HG03460 (cell line): ENCODE measurements around the gene DLX4.

ENCODE experiments used
- ATAC-seq: cut with Tn5 transposase; IDR thresholded peaks from one replicate; pipeline ENCODE4 v1.9.1; 2021; ENCODE audit not compliant: unreplicated experiment

Gene DLX4

DNA sequence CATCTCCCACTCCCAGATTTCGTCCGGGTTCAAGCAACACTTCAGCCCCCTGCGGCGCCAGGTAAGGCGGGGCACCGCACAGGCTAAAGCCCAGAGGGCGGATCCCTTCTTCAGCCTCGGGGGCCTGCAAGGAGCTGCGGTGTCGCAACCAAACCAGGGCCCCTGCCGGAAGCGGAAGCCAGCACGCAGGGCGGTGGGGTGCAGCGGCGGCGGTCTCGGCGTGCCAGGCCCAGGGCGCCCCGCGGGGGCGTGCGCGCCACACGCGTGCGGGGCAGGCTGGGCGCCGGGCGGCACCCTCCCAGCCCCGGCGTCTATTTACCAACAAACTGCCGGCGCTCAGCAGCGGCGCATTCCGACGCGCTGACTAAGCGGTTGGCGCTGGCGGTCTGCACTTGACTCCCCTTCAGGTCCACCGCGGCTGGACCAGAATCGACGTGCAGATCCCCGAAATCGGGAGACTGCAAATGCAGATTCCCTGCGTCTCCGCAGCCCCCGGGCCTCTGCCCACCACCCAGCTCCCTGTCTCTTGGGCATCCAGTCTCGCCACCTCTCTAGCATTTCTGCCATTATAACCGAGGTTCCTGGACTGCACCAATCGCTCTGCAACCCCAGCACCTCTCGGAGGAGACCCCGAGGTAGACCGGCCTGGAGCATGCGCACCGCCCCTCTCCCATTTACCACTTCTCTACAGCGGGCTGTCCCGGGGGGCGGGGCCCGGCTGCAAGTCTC is 421 bp upstream of the DLX4 start:
- ATAC-seq = no peak

DNA sequence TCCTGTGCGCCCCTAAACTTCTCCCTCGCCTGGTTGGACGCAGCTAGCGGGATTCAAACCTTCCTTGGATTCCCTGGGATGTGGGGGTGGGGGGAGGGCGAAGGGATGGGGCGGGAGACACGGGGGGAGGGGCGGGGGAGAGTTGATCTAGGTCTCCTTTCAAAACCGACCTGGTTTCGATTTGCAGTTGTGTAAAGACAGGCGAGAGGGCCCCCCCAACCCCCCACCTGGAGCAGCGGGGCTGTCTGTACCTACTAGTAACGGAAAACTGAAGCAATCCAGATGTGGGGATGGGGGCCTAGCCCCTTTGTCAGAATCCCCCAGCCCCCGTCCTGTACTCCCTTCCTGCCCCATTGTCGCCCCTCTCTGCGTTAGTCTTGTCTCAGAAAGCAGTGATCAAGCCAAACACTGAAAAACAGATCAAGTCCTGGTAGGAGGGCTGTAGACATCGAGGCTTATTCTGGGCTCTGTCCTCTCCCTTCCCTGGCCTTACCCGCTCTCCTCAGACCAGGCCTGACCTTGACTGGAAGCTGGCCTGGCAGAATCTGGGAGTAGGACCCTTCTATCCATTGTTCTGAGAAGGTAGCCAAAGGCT is 902 bp downstream of the DLX4 start:
- ATAC-seq = no peak

DNA sequence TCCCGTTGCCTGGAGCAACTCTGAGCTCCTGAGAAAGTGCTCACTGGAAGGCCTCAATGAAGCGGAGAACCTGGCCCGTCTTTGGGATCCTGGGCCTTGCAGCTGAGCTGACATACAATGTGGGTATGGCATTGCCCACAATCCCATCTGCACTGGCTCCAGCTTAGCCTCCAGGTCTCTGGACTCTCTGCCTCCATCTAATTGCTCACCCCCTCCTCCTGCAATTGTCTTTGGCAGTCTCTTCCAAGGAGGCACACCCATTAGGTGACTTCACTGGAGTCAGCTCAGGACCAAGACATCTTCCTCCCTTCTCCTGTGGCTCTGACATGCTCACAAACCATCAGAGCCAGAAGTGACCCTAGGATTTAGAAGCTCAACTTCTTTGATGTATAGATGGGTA is 1.5 kb downstream of the DLX4 start:
- ATAC-seq = no peak

DNA sequence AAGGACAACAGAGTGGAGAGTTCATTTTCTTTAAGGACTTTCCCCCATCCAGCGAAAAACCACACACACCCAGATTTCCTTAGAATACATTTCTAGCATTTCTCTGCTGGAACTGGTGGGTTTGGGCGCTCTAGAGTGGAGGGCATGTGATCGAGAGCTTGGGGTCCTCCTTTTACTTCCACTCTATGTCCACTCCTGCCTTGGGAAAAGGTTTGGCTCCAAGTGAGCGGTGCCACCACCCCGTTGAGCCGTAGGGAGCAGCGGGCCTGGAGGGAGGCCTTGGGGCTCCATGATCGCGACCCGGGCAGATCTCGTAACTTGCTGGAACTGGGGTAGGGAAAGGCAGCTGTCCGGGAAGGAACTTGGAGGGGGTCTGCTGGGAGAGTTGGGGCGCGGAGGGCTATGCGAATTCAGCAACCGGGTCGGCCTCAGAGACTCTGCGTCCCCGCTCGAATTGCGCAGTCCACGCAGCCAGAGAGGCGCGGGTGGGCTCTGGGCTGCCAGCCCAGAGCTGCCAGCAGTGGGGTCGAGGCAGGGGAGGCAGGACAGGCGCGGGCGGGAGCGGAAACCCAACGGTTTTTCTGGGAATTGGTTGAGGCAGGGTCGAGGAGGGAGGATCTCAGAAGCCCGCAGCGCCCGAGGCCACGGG is 2.3 kb downstream of the DLX4 start:
- ATAC-seq = no peak

DNA sequence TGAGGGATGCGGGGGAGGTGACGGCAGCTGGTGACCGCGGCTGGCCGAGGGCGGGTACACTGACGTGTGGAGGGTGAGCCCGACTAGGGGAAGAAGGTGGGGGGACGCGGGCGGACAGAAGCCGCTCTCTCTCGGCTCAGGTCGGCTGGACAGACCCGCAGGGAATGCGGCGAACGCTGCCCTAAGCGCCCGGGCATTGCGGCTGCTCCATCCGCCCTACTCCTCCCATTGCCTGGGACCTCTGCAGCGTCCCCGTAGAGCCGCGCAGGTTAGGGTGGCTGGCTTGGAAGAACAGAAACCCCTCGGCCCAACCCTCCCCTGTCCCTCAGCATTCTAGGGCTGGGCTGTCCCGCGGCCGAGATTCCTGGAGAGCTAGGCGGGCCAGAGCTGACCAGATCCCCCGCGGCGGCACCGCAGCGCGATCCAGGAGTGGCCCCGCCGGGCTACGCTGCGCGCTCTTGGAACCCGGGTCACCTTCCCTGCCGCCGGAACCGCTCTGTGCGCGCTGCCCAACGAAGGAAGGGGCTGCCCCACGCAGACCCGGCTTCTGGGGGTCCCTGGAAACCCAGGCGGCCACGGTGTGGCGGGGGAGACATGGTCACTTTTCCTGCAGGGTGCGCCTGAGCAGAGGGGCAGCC is 3.0 kb downstream of the DLX4 start:
- ATAC-seq = no peak

DNA sequence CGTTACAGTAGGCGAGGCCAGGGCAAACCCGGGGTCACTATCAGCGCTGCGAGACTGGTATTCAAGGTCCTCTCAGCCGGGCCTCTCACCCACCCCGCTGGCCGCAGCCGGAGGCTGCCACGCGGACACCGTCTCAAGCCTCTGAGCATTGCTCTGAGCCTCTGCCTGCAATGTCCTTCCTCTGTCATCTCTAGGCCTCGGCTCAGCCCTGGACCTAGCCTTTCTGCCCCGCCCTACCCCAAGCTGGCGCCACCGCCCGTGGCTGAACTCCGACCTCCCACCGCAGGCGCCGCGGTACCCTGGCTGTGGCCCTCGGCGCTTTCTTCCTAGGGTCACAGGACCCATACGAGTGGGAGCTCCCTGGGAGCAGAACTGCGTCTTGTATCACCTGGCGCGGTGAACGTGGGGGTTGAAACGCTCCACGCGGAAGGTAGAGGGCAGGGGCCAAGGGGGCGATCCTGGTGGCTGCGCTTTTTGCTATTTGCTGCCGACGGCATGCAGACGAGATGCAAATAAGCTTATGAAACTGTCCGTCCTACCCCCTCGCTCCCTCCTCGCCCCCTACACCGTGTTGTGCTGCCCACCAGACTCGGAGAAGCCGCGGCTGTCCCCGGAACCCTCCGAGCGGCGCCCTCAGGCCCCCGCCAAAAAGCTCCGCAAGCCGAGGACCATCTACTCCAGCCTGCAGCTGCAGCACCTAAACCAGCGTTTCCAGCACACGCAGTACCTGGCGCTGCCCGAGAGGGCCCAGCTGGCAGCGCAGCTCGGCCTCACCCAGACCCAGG is 3.7 kb downstream of the DLX4 start:
- ATAC-seq = no peak

DNA sequence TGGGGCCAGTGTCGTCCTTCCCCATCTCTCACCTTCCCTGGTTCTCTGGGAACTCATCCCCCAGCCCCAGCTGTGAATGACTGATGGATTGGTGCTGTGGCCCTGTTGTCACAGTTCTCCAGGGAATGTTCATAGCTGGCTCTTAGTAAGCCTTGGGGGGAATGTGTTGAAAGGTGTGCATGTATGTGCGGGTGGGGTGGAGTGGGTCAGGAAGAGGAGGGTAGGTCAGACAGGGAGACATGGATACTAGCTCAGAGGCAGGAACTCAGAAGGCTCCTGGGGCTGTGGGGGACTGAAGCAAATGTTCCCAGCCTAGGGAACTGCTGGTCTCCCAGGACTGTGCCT is 4.3 kb downstream of the DLX4 start:
- no peak for ATAC-seq

DNA sequence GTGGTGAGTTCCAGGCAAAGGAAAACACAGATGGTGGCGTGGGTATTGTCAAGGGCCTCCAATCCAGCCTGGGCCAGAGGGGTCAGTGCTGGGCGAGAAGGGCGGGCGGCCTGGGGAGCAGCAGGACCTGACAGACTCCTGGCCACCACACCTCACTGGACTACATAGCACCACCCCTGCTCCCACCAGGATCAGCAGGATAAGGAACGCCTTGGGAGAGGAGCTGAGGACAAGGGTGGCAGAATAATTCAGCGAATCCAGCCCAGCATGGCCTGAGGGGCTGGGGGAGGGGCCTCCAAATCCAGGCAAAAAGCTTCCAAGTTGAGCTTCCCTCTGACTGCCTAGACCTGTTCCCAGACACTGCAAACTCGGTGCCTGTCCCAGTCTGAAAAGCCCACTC is 6.5 kb downstream of the DLX4 start:
- ATAC-seq = no peak

DNA sequence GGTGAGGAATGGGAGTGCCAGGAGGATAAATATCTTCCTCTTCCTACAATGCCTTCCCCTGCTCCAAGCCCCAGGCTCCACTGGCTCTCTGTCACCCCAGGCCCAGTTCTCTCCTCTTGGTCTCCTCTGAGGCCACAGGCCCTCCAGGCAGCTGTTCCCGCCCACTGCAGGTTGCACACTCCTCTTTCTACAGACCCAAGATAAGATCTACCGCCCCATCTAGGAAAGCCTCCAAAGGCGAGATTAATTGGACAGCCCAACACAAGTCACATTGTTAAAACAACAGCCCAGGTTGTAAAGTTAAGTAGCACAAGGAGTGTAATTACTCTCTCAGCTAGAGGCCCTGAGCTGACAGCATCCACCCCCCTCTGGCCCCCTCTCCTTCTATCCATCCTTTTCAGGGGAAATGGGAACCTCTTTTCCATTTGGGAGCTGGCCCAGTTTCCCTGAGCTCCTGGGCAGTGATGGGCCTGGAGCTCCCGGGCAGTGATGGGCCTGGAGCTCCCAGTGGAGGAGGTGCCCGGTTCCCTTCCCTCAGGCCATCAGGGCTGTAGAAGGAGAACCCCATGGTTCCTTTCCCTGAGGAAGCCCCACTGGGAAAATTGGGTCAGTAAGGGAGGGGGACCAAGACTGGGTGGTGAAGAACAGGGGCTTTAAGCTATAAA is 7.3 kb downstream of the DLX4 start:
- ATAC-seq = no peak

DNA sequence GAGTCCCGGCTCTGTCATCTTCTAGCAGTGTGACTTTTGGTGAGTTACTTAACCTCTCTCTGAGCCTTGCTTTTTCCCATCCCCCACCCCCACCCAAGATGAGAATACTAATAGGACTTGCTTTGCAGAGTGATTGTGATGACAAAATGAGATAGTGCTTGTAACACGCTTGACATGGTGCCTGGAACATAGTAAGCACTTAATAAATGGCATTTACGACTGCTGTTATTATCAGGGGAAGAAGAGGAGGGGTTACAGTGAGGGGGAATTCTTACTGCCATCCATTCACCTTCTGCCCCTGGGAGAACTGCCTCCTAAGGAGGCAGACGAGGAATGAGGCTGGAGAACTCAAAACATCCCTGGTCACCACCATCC is 7.8 kb downstream of the DLX4 start:
- no peak for ATAC-seq

DNA sequence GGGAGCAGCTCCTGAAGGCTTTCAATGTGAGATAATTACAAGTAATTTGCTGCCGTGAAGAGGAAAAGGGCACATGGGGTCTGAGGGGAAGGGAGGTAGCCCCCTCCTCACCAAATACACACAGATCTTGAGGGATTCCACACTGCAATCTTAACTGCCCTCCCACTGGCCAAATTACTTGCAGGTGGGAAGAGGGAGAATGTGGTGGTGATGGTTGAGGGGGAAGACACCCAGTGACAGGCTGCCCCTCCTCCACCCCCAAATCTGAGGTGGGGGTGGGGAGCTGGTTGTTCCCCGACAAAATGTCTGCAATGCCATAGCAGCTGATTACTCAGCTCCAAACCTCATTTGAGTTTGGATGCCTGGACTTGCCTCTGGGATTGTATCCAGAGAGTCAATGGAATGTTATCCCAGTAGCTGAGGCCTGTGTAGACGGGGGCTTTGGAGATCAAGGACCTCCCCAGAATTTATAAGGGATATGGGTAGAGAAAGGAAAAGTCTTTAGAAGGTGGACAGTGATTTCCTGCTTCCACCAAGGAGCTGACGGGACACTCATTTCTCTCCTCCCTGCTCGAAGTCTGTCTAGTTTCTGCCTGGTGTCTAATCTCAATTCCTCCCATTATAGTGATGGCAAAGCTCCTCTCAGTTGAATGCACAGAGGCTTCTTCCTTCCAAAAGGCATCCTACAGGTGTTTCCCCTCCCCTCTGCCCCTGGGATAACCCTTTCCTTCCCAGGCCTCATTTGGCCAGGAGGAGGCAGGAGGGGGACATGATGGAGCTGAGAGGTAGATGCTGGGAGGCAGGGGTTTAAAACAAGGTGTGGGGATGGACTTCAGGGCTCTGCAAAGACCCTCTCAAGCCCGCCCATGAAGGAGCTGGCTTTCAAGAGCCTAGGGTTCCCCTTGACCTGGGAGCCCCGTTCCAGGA is 8.7 kb downstream of the DLX4 start:
- ATAC-seq = no peak

DNA sequence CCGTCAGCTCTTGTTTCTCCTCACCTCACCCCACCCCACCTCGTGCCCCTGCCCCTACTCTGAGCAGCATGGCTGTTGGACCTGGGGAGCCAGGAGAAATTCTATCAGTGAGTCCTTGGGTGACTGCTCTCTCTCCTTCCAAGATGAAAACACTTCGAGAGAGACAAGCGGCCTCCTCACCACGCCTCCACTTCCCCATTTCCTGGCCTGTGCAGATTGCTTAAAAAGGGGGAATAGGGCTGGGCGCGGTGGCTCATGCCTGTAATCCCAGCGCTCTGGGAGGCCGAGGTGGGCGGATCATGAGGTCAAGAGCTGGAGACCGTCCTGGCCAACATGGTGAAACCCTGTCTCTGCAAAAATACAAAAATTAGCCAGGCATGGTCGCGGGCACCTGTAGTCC is 9.5 kb downstream of the DLX4 start:
- ATAC-seq = no peak

DNA sequence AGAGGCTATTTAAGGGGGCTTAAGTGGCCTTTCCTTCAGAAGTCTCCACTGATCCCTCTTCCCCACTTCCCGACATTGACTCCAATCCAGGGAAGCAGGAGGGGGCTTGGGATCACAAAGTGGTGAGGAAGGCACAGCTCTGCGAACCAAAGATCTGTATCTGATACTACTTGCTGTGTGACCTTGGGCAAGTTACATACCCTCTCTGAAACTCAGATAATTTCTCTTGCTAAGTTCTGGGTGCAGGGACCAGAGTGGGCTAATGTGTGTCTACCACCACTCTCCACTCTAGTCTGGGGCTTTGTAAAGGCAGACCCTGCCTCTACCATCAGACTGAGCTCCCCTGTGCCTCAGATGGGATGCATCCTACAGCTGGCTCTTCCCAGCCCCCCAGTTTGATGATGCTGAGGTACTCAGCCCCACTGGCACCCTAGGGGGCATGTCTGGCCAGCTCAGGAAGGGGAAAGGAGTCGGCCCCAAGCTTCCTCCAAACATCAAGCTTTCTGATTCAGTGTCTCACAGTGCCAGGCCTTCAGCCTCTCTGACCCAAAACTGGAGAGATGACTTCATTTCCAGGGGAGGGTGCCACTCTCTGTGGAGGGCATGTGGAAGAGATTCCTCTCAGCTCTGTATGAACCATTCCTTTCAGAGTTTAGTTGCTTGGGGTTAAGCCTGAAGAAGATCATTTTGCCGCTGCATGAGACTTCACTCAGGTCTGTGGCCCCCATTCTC is 10.9 kb downstream of the DLX4 start:
- ATAC-seq = no peak

DNA sequence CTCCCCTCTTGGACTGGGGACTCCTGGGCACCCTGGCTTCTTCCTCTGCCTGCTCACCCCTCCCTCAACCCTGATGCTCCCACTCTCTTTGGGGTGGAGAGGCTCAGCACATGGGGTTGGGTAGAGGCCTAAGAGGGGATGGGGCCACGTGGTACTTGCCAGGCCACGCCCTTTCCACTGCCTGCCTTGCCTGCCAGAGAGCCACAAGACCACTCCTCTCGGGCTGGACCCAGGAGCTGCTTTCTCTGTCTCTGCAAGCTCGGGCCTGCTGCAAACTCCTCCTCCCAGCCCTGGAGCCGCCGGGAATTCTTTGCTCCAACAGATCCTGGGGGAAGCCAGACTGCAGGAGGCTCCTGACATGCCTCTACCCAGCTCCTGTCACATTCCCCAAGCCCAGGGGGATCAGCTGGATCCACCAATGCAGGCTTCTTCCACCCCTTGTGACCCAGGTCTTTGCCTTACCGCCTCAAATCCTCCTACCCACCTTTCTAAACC is 11.8 kb downstream of the DLX4 start:
- no peak for ATAC-seq

DNA sequence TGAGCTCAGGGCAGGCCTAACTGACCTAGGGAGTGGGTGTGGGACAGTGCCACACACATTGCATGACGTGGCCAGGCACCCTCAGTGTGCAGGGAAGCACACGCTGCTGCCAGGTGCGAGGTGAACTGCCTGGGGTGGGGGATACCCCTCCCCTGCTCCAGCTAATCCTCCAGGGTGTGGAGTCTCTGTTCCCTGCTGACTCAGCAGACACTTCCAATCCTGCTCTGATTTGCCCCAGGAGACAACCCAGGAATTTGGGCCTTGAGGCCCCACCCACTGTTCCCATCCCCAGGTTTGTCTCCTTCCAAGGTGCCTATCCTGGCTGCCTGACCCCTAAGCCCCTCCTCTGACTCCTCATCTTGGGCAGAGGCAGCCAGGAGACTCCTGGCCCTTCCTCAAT is 15.3 kb downstream of the DLX4 start:
- ATAC-seq = no peak

DNA sequence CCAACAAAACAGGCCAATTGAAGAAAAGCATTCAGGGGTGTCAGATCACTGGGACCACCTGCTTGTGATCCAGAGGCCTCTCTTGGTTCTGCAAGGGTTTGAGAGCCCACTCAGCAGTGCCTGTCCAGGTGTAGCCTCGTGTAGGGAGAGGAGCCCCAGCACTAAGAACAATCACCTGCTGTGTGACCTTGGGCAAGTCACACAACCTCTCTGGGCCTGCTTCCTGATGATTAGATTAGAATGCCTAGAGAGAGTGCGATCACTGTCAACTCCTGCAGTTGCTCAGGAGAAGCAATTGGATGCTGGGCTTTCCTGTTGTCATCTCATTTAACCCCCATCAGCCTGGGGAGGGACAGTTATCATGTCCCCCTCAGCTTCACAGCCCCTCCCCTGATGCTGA is 15.8 kb downstream of the DLX4 start:
- ATAC-seq = no peak

DNA sequence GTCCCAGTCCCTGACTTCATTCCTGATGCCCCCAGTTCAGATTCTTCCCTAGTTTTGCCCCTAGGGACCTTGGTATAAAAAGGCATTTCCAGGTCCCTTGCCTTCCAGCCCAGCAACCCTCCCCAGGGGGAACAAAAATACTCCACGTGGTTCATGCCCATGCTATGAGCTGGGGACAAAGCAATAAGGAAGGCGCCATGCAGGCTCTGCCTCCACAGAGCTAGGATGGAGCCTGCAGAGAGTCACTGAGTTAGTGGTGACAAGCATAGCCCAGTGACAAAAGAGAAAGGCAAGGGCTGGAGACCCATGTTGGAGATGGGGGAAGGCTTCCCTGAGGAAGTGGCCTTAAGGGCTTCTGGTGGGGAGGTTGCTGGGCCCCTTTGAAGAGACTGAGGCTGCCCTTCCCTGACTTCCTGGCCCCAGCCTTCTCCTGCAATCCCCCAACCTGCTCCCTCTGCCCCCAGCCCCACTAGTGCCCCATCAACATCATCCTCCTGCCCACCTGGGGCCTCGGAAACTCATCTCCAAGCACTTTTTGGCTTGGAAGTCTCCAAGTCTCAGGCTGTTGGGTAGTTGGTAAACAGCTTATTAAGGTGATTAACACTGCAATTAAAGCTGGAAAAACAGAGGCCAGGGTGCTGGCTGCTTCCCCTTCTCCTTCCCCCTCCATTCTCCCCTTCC is 16.5 kb downstream of the DLX4 start:
- ATAC-seq = no peak
